Occipital lobe (tissue), 2 donors: ENCODE data around the gene AKT2. TPM values are rescaled to one million over a fixed set of nuclear protein-coding genes. Genes with fewer than 3 reads are reported as not detected.
A peak's percentile ranks its signal among the peaks of the same experiment; 100 is the strongest.
"Not testable (repeated sequence)": the region's sequence is repeated elsewhere in the genome, so short reads cannot be mapped to it uniquely, and the experiment has no call there.

ENCODE experiments used
- DNase-seq: peaks from one replicate; lab custom pipeline; 2025; lab: John Stamatoyannopoulos, UW
- total RNA-seq: library from RNA; depleted of rRNA; stranded (reverse); fragments of >200 nt; gene quantifications from one replicate; pipeline ENCODE4 v1.2.3, GENCODE V29; 2014

AKT2 gene
- total RNA-seq, result 51.8 TPM

DNA sequence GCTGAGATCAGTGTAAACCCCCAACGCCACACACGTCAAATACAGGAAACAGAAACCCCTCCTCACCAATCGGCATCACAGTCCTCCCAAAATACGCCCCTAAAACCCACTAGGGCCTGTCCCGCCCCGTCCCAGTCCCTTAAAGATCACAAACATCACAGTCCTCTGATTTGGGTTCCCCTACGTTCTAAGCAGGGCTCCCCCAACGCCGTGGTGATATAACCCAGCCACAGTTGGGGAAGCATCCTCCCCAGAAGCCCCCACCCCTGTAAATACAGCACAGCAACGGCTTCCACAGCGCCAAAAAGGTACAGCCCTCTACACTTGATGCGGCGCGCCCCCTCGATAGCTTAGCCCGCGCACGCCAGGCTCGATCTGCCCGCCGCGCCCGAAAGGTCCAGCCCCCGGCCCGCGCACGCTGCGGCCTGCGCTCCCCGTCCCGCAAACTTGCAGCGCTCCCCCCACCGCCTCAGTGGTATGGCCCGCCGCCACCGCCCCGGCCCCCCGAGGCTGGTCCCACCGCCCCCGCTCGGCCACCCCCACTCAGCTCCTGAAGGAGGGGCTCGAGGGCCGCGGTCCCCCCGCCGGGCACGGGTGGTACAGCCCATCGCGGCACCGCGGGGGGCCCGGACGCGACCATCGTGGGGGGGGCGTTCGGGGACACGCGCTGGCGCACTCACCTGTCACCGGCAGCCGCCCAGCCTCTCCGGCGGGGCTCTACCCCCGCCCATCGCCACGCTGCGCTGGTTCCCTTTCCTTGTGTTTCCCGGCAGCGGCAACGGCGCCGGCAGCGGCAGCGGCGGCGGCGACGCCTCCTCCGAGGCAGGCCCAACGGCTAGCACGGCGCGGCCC, at the start of gene AKT2:
Gene AKT2 (minus strand): TSS at position 845 of the 852 bp plus-strand sequence. CDS start 20,078 bp downstream, outside the sequence.
- no peak for DNase-seq

DNA sequence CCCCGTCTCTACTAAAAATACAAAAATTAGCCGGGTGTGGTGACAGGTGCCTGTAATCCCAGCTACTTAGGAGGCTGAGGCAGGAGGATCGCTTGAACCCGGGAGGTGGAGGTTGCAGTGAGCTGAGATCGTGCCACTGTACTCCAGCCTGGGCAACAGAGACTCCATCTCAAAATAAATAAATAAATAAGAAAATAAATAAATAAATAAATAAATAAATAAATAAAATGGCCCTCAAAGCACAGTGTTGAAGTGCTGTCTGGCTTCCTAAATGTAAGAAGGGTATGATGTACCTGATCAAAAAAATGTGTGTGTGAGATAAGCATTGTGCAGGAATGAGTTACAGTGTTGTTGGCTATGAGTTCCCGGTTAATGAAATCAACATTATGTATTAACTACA, 47.9 kb upstream of the AKT2 start:
- not testable (repeated sequence) for DNase-seq

GRCh38 chr19:40332669-40333068, 47.5 kb upstream of the AKT2 start:
- no peak for DNase-seq

DNA sequence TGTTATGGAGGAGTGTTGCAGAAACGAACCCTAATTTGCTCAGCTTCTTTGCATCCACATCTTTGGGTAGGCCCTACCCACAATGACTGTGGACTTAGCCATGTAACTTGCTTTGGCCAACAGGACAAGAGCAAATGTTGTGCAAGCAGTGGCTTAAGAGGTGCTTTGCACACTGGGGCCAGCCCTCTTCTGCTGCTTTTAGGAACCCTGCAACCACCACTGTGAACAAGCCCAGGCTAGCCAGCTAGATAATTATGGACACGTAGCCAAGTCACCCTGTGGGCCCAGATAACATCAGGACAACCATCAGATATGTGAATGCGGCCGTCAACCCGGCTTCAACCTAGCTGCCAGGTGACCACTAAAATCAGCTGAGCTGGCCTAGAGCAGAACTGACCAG, 45.9 kb upstream of the AKT2 start:
- no peak for DNase-seq

DNA sequence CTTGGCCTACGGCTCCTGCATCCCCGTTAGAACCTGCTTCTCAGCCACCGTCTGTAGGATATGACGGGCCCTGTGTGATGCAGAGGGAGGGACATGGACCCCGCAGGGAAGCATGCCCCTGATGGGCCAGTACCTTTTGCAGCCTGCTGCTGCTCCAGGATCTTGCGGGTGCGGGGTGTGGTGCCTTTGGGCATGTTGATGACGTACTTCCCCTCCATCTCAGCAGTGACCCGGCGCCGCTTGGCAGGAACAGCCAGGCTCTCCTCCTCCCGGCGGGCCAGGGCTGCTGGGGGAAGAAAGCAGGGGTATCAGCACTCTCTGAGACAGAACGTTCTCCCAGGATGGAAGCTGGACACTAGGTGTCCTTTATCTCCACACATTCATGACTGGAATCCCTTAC, 41.1 kb upstream of the AKT2 start:
- no peak for DNase-seq

DNA sequence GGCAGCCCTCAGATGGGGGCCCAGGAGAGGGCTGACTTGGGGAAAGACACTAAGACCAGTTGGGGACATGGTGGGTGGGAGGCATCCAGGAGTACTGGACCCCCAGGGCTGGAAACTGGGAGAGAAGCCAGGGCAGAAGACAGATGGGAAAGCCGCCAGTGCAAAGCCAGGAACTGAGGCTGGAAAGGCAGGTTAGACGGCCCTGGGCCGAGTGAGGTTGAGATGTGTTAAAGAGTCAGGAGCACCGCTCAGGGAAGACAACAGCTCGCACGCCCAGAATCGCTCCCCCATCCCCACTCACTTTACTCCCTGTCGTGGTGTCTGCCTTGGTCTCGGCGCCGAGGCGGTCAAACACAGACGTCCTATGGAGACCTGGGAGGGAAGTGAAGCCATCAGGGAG, 38.6 kb upstream of the AKT2 start:
- no peak for DNase-seq

DNA sequence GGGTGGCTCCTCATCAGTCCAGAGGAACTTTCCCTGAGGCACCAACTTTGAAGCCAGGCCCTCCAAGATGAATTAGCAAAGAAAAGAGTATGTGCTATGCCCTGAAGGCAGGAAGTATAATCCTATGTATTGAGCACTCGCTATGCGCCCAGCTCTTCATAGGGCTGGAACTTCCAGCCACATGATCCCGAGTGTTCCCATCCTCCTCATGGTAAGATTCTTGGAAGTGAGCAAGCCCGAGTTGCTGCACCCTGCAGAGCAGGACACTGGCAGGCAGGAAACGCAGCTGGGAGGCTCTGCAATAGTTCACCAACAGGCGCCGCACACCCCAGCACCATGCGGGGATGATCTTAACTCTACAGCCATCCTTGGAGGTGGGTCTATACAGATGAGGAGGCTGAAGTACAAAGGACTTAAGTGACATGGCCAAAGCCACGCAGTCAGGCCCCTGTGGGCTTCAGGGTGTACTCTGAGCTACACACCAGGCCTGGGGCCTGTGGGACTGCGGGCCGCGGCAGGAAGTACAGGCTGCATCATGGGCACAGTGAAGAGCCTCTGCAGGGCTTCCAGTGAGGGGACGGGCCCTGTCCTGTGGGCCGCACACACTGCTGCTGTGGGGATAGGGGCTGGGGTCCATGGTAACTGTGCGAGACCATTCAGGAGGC, 37.9 kb upstream of the AKT2 start:
- DNase-seq, result no peak

DNA sequence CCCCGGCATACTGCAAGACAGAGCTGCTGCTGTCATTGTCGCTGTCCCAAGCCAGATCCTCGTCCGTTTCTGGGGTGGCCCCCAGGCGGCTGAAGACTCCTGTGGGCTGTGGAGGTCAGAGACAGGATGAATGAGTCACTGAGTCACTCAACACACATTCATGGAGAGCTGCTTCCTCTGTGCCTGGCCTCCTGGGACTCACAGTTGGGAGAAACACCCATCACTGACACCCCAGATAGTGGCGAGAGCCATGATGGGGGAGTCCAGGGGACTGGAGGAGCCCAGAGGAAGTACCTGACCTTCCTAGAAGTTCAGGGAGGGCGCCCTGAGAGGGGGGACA, 37.1 kb upstream of the AKT2 start:
- DNase-seq, result no peak

DNA sequence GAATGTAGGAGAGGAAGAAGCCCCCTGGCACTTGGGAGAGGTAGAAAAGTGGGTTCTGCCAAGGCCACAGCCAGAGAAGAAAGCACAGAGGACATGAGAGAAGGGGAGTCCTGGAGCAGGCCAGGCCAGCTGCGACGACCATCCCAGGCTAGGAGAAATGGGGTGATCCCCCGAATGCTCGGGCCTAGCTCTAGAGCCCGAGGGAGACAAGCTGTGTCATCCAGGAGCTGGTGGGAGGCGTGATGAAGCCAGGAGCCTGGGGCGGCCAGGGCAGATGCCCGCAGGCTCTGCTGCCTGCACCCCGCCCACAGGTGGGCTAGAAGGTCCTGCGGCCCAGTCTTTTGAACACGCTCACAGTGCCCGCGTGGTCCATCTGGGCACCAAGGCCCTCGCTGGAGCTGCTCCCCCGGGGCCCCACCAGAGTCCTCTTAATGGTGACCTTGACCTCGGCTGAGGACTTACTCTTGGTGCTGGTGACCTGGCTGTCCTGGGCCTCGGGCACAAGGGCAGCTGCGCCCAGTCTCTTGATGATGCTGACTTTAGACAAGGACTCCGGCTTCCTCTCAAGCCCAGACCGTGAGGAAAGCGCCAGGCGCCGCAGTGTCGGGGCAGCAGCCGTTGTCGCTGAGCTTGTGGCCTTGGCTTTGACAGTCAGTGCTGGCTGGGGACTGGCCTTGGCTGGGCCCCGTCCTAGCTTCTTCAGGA, 36.6 kb upstream of the AKT2 start:
- no peak for DNase-seq

- no peak for DNase-seq
Measured at GRCh38 chr19:40321076-40321475, 35.9 kb upstream of the AKT2 start.

DNA sequence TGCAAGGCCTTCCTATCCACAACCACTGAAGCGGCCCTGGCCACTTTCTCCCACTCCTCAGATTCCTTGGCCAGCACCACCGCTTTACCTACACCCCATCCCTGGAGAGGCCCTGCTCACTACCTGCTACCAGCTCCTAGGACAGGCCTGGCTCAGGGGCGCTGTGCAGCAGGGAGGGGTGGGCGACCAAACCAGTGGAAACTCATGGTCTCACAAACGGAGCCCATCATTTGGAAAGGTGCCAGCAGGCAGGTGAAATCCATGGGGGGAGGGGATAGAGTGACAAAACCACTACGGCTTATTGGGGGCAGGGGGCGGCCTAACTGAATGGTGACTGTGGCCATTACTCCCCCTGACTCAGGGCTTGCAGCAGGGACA, 35.4 kb upstream of the AKT2 start:
- DNase-seq, result no peak

GRCh38 chr19:40317338-40317737, 32.2 kb upstream of the AKT2 start:
- no peak for DNase-seq

- no peak for DNase-seq
Measured at GRCh38 chr19:40315812-40316470, 30.8 kb upstream of the AKT2 start.

DNA sequence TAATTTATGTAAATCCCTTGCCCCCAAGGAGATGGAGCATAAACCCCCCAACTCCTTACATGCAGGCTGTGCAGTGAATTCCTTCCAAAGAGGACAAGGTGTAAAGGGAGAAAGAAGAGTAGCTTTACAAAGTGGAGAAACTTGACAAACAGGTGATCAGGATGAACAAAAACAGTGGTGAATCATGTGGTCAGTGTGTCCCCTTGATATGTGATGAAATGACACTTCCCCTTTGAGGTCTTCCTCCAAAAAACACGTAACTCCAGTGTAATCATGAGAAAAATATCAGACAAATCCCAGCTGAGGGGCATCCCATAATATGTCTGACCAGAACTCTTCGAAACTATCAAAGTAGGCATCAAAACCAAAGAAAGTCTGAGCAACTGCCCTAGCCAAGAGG, 29.5 kb upstream of the AKT2 start:
- DNase-seq, result no peak

DNA sequence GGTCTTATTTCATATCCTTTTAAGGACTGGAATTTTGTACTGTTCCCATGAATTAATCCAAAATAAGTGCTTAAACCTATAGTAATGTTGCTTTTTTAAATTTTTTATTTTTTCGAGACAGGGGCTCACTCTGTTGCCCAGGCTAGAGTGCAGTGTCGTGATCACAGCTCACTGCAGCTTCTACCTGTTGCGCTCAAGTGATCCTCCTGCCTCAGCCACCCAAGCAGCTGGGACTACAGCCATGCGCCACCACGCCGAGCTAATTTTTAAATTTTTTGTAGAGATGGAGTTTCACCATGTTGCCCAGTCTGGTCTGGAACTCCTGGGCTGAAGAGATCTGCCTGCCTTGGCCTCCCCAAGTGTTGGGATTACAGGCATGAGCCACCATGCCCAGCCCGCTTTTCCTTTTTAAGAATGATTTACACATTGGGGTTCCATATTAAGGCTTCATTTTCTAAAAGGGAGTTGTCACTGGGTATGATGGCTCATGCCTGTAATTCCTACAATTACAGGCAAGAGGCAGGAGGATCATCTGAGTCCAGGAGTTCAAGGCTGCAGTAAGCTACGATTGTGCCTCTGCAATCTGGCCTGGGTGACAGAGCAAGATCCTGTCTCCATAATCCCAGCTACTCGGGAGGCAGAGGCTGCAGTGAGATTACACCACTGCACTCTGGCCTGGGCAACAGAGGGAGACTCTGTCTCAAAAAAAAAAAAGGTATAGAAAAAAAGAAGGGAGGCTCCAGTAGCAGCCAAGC, 28.3 kb upstream of the AKT2 start:
- no peak for DNase-seq

GRCh38 chr19:40312533-40312932, 27.4 kb upstream of the AKT2 start:
- DNase-seq, result no peak

DNA sequence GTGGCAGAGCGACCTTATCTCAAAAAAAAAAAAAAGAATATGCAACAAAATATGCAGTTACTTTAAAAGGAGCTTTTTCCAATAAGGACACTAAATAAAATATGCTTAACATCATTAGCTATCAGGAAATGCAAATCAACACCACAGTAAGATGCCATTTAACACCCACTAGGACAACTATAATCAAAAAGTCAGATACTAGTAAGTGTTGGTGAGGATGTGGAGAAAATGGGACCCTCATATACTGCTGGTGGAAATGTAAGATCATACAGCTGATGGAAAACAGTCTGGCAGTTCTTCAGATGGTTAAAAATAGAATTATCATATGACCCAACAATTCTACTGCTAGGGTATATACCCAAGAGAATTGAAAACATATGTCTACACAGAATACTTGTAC, 24.5 kb upstream of the AKT2 start:
- DNase-seq, result no peak

DNA sequence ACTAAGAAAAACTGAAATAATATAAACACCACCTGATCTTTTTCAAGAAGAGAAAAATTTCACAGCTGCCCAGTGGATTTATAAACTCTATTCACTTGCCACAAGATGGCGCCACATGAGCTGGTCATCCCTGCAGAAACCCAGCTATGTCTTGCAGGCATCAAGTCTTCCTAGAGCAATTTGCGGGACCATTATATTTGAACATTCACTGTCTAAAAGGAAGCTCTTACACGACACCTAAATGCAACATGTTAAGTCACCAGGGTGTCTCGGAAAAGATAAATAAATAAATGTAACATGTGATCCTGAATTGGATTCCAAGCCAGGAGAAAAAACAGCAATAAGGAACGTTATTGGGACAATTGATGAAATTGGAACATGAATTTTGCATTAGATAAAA, 20.3 kb upstream of the AKT2 start:
- peak; percentile 63 for DNase-seq

- no peak for DNase-seq
Measured at GRCh38 chr19:40304306-40304705, 19.2 kb upstream of the AKT2 start.

- no peak for DNase-seq
Measured at GRCh38 chr19:40303765-40304164, 18.6 kb upstream of the AKT2 start.
